Caco-2 (cell line): ENCODE data around the gene NFIL3. TPM values are rescaled to one million over a fixed set of nuclear protein-coding genes. Genes with fewer than 3 reads are reported as not detected.

Experiments used
- BruUV-seq: library from RNA; stranded (reverse); fragments of 400-500 nt; replicated peaks from 2 replicates; lab custom pipeline; 2021; lab: Mats Ljungman, UMichigan
- CTCF ChIA-PET: fragments of 300-600 bp; sonication (Branson Sonifier 250); formaldehyde crosslinking; loops from one replicate; lab custom pipeline; 2022; ENCODE audit warnings: antibody characterized with exemption; lab: Charles Lee
- POLR2A ChIA-PET: fragments of 300-600 bp; sonication (Branson Sonifier 250); formaldehyde crosslinking; loops from one replicate; lab custom pipeline; 2022; ENCODE audit warnings: antibody characterized with exemption; lab: Charles Lee
- DNase-seq, 2 experiments: peaks; one replicate each; pipeline versions ENCODE4 v3.0.0 to v3.0.0-alpha.2; 2020 to 2022
- H3K27me3 ChIP-seq: replicated peaks from 2 replicates; pipeline ENCODE4 v1.6.0; 2011; ENCODE audit warnings: low read length; ENCODE audit not compliant: control insufficient read depth, insufficient read depth
- H3K36me3 ChIP-seq: 2 replicates; pipeline ENCODE4 v1.5.1; 2011; ENCODE audit warnings: low read length; ENCODE audit not compliant: control insufficient read depth, insufficient read depth
- H3K4me1 ChIP-seq: fragments of 250-450 bp; sonication (Bioruptor Pico); 2 replicates; pipeline ENCODE4 v1.5.1; 2020; ENCODE audit warnings: mild to moderate bottlenecking
- H3K4me3 ChIP-seq: 2 replicates; pipeline ENCODE4 v1.5.1; 2011; ENCODE audit warnings: low read depth, mild to moderate bottlenecking, control low read depth, low read length
- H3K9me3 ChIP-seq: fragments of 250-450 bp; sonication (Bioruptor Pico); 2 replicates; pipeline ENCODE4 v1.5.1; 2020; ENCODE audit warnings: mild to moderate bottlenecking, moderate library complexity
- H3K27ac Mint-ChIP-seq: one replicate; pipeline ENCODE4 v1.8.0; 2022; ENCODE audit warnings: mixed read lengths; ENCODE audit not compliant: unreplicated experiment
- H3K27me3 Mint-ChIP-seq: one replicate; pipeline ENCODE4 v1.8.0; 2022; ENCODE audit warnings: mixed read lengths; ENCODE audit not compliant: insufficient read depth, unreplicated experiment
- H3K36me3 Mint-ChIP-seq: one replicate; pipeline ENCODE4 v1.8.0; 2022; ENCODE audit warnings: mild to moderate bottlenecking, mixed read lengths; ENCODE audit not compliant: insufficient read depth, unreplicated experiment
- H3K4me1 Mint-ChIP-seq: one replicate; pipeline ENCODE4 v1.8.0; 2022; ENCODE audit warnings: low read depth, mixed read lengths; ENCODE audit not compliant: unreplicated experiment
- H3K4me3 Mint-ChIP-seq: one replicate; pipeline ENCODE4 v1.8.0; 2022; ENCODE audit warnings: mild to moderate bottlenecking, moderate library complexity, mixed read lengths; ENCODE audit not compliant: unreplicated experiment
- H3K9me3 Mint-ChIP-seq: one replicate; pipeline ENCODE4 v1.8.0; 2022; ENCODE audit warnings: mixed read lengths; ENCODE audit not compliant: unreplicated experiment
- CTCF ChIP-seq, 2 experiments: fragments of 200-600 bp in 1 of 2; IDR thresholded peaks; 1 replicate in 1 of 2; 2 replicates in 1 of 2; pipeline versions ENCODE4 v1.5.1 to v1.8.0; 2011 to 2022; ENCODE audit warnings: antibody characterized with exemption in 1 of 2, control low read depth in 1 of 2, inconsistent platforms in 1 of 2, low read depth in 1 of 2, low read length in 1 of 2, mild to moderate bottlenecking in 1 of 2, moderate library complexity in 1 of 2; ENCODE audit not compliant: insufficient read depth in 1 of 2, severe bottlenecking in 1 of 2, unreplicated experiment in 1 of 2
- intact Hi-C: fragments of 100-400 bp; cut with micrococcal nuclease; formaldehyde crosslinking; loops from one replicate; pipeline ENCODE4 v1.10.0; 2022; ENCODE audit not compliant: unreplicated experiment
- total RNA-seq: library from RNA; stranded (reverse); gene quantifications from 2 replicates; pipeline ENCODE4 v1.2.3, GENCODE V29; 2022

NFIL3 gene
- total RNA-seq, 1 experiment from 2014 or later = 13.5 TPM

GRCh38 chr9:91407580-91408318 lies 15.9 kb downstream of the NFIL3 start:
- H3K27me3 ChIP-seq = no peaks in the 10 kb centered on the region
- POLR2A ChIA-PET = no interaction called here
- no peaks in the 10 kb centered on the region for H3K36me3 ChIP-seq
- peaks cover 23% of the 10 kb centered on the region for H3K36me3 Mint-ChIP-seq
- H3K9me3 Mint-ChIP-seq = no peaks in the 10 kb centered on the region
- intact Hi-C loops = no loop called here
- DNase-seq = no peak
- H3K27ac Mint-ChIP-seq = peak overlapping the region; percentile 55
- no peak for TF ChIP-seq CTCF (IDR thresholded peaks at IDR 0.05; ENCODE audit: insufficient read depth in 1 of 2, low read depth in 1 of 2, low read length in 1 of 2, severe bottlenecking in 1 of 2, unreplicated experiment in 1 of 2)
- H3K4me1 ChIP-seq = peaks cover 8% of the 10 kb centered on the region
- H3K9me3 ChIP-seq = no peaks in the 10 kb centered on the region
- H3K4me3 Mint-ChIP-seq = no peak overlapping the region
- H3K27me3 Mint-ChIP-seq = no peaks in the 10 kb centered on the region
- CTCF ChIA-PET = no interaction called here
- H3K4me3 ChIP-seq = no peak overlapping the region
- H3K4me1 Mint-ChIP-seq = no peaks in the 10 kb centered on the region
- no TSS peak for BruUV-seq

GRCh38 chr9:91405343-91406077 lies 18.1 kb downstream of the NFIL3 start:
- no peaks in the 10 kb centered on the region for H3K9me3 Mint-ChIP-seq
- no peak overlapping the region for H3K4me3 ChIP-seq
- POLR2A ChIA-PET = no interaction called here
- H3K27me3 ChIP-seq = no peaks in the 10 kb centered on the region
- no peak overlapping the region for H3K27ac Mint-ChIP-seq
- H3K27me3 Mint-ChIP-seq = no peaks in the 10 kb centered on the region
- DNase-seq = no peak
- CTCF ChIA-PET = no interaction called here
- H3K4me1 Mint-ChIP-seq = no peaks in the 10 kb centered on the region
- H3K4me3 Mint-ChIP-seq = no peak overlapping the region
- intact Hi-C loops = no loop called here
- no peaks in the 10 kb centered on the region for H3K9me3 ChIP-seq
- peaks cover 20% of the 10 kb centered on the region for H3K36me3 Mint-ChIP-seq
- peaks cover 8% of the 10 kb centered on the region for H3K4me1 ChIP-seq
- no peak for TF ChIP-seq CTCF (IDR thresholded peaks at IDR 0.05; ENCODE audit: insufficient read depth in 1 of 2, low read depth in 1 of 2, low read length in 1 of 2, severe bottlenecking in 1 of 2, unreplicated experiment in 1 of 2)
- H3K36me3 ChIP-seq = no peaks in the 10 kb centered on the region
- BruUV-seq = no TSS peak

GRCh38 chr9:91403665-91404543 lies 19.7 kb downstream of the NFIL3 start:
- Histone ChIP-seq H3K36me3 (no peaks in the 10 kb centered on the region), H3K27me3 (no peaks in the 10 kb centered on the region), H3K4me1 (peaks cover 8% of the 10 kb centered on the region), H3K9me3 (no peaks in the 10 kb centered on the region), H3K4me3 (no peak overlapping the region)
- H3K27ac Mint-ChIP-seq = no peak overlapping the region
- CTCF ChIA-PET = no interaction called here
- intact Hi-C loops = no loop called here
- POLR2A ChIA-PET = no interaction called here
- TF ChIP-seq CTCF (IDR thresholded peaks at IDR 0.05; ENCODE audit: insufficient read depth in 1 of 2, low read depth in 1 of 2, low read length in 1 of 2, severe bottlenecking in 1 of 2, unreplicated experiment in 1 of 2) = no peak
- H3K36me3 Mint-ChIP-seq = peaks cover 14% of the 10 kb centered on the region
- H3K4me3 Mint-ChIP-seq = no peak overlapping the region
- no peaks in the 10 kb centered on the region for H3K4me1 Mint-ChIP-seq
- no TSS peak for BruUV-seq
- H3K27me3 Mint-ChIP-seq = no peaks in the 10 kb centered on the region
- no peaks in the 10 kb centered on the region for H3K9me3 Mint-ChIP-seq
- no peak for DNase-seq
